ENCODE results near the gene PACC1. TPM values are rescaled to one million over a fixed set of nuclear protein-coding genes. Genes with fewer than 3 reads are reported as not detected.

The PACC1 gene
- total and polyA plus RNA-seq, 4 donors: 2.8 to 8.1 (median 6.8) TPM

DNA sequence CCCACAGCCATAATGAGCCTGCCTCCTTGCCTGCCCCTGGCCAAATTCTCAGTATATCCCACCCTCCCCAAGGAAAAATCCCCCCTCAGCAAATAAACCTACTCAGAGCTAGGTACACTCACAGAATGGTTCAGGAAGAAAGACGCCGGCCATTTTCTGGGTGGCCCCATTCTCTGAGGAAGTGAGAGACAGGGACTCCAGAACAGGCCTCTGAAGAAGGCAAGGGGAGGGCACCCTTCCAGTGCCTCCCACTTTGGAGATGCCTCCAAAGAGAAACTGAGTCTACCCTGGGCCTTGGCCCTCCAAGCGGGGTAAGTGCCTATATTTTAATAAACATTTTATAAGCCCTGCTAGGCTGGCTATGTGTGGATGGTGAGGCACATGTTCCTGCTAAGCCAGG, 2.3 kb downstream of the PACC1 start:
- Histone ChIP-seq H3K27ac (ENCODE audit: low read depth in 1 of 2, low read length in 1 of 2) (no peak overlapping the region), H3K9ac (ENCODE audit: insufficient read depth in 1 of 2, low read length in 2 of 2) (no peak overlapping the region), H3K27me3 (ENCODE audit: control insufficient read depth in 3 of 3, insufficient read depth in 3 of 3, low read length in 2 of 3) (no peaks in the 10 kb centered on the region), H3K4me1 (ENCODE audit: control insufficient read depth in 5 of 5, insufficient read depth in 5 of 5, low read length in 5 of 5) (peaks cover 0 to 10% (median 3%) of the 10 kb centered on the region in 5 donors), H3K9me3 (ENCODE audit: control insufficient read depth in 4 of 4, insufficient read depth in 3 of 4, low read length in 3 of 4) (no peaks in the 10 kb centered on the region), H3K4me3 (no peak overlapping the region), H3K36me3 (ENCODE audit: control insufficient read depth in 4 of 4, insufficient read depth in 4 of 4, low read length in 4 of 4) (peaks cover 0 to 16% (median 2%) of the 10 kb centered on the region in 4 donors)
- ATAC-seq (ENCODE audit: insufficient read depth, low FRiP score) (no peak), DNase-seq (no peak)
- 71 to 87% methylated on average over 3 of the region's 3 CpGs for WGBS, 2 donors
- TF ChIP-seq, protein P1, sequence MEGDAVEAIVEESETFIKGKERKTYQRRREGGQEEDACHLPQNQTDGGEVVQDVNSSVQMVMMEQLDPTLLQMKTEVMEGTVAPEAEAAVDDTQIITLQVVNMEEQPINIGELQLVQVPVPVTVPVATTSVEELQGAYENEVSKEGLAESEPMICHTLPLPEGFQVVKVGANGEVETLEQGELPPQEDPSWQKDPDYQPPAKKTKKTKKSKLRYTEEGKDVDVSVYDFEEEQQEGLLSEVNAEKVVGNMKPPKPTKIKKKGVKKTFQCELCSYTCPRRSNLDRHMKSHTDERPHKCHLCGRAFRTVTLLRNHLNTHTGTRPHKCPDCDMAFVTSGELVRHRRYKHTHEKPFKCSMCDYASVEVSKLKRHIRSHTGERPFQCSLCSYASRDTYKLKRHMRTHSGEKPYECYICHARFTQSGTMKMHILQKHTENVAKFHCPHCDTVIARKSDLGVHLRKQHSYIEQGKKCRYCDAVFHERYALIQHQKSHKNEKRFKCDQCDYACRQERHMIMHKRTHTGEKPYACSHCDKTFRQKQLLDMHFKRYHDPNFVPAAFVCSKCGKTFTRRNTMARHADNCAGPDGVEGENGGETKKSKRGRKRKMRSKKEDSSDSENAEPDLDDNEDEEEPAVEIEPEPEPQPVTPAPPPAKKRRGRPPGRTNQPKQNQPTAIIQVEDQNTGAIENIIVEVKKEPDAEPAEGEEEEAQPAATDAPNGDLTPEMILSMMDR (IDR thresholded peaks at IDR 0.05; ENCODE audit: control extremely low read depth, extremely low read depth): no peak

DNA sequence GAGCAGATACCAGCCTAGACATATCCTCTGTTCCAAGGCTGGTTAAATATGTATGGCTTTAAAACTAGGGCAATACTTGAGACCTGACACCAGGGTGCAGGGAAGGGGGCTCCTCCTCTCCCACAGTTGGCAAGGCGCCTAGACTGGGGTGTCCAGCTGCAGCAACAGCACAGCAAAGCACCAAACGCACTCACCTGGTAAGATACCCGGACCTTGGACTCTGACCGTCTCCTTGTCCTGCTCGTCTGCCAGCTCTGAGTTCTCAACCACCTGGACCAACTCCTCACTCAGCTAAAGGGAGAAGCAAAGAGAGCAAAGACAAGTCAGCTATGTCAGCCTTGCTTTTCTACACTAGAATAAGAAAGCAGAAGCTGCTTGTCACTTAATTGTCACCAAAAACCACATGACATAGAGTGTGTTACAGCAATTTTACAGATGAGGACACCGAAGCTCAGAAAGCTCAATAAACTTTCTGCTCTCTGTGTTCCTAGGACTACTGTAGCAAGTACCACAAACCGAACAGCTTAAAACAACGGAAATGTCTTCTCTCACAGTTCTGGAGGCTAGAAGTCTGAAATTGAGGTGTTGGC, 4.4 kb downstream of the PACC1 start:
- ATAC-seq (ENCODE audit: insufficient read depth, low FRiP score): no peak
- peaks cover 0 to 10% (median 3%) of the 10 kb centered on the region in 5 donors for H3K4me1 ChIP-seq (ENCODE audit: control insufficient read depth in 5 of 5, insufficient read depth in 5 of 5, low read length in 5 of 5)
- no peak overlapping the region for H3K4me3 ChIP-seq
- TF ChIP-seq, protein P1 (IDR thresholded peaks at IDR 0.05; ENCODE audit: control extremely low read depth, extremely low read depth): no peak
- no peaks in the 10 kb centered on the region for H3K9me3 ChIP-seq (ENCODE audit: control insufficient read depth in 4 of 4, insufficient read depth in 3 of 4, low read length in 3 of 4)
- peaks cover 0 to 23% (median 2%) of the 10 kb centered on the region in 4 donors for H3K36me3 ChIP-seq (ENCODE audit: control insufficient read depth in 4 of 4, insufficient read depth in 4 of 4, low read length in 4 of 4)
- WGBS, 2 donors: 88 to 91% methylated on average over 8 of the region's 8 CpGs
- no peak for DNase-seq
- H3K27ac ChIP-seq (ENCODE audit: low read depth in 1 of 2, low read length in 1 of 2): no peak overlapping the region
- H3K9ac ChIP-seq (ENCODE audit: insufficient read depth in 1 of 2, low read length in 2 of 2): no peak overlapping the region
- H3K27me3 ChIP-seq (ENCODE audit: control insufficient read depth in 3 of 3, insufficient read depth in 3 of 3, low read length in 2 of 3): no peaks in the 10 kb centered on the region

DNA sequence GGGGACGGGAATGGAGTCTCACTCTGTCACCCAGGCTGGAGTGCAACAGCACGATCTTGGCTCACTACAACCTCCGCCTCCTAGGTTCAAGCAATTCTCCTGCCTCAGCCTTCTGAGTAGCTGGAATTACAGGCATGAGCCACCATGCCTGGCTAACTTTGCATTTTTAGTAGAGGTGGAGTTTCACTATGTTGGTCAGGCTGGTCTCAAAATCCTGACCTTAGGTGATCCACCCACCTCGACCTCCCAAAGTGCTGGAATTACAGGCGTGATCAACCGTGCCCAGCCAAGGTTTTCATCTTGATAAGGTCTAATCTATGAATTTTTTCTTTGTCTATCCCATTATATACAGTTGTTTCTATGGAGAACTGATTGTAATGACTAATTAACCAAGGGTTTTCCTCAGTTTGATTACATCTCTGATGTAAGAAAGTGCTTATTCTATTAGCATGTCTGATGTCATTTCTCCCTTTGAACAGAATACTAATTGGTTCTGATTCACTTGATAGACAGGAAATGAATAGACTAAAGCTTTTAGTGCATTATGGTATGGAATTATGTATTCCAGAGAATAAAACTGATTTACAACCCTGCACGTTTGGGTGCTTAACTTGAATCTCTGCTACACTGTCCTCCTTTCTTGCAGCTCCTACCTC, 11.9 kb downstream of the PACC1 start:
- ATAC-seq (ENCODE audit: insufficient read depth, low FRiP score) (no peak), DNase-seq (no peak)
- Histone ChIP-seq H3K4me1 (ENCODE audit: control insufficient read depth in 5 of 5, insufficient read depth in 5 of 5, low read length in 5 of 5) (no peaks in the 10 kb centered on the region), H3K27ac (ENCODE audit: low read depth in 1 of 2, low read length in 1 of 2) (no peak overlapping the region), H3K9me3 (ENCODE audit: control insufficient read depth in 4 of 4, insufficient read depth in 3 of 4, low read length in 3 of 4) (no peaks in the 10 kb centered on the region), H3K36me3 (ENCODE audit: control insufficient read depth in 4 of 4, insufficient read depth in 4 of 4, low read length in 4 of 4) (peaks cover 0 to 7% (median 3%) of the 10 kb centered on the region in 4 donors), H3K4me3 (no peak overlapping the region), H3K9ac (ENCODE audit: insufficient read depth in 1 of 2, low read length in 2 of 2) (no peak overlapping the region), H3K27me3 (ENCODE audit: control insufficient read depth in 3 of 3, insufficient read depth in 3 of 3, low read length in 2 of 3) (no peaks in the 10 kb centered on the region)
- 95 to 96% methylated on average over 7 of the region's 7 CpGs for WGBS, 2 donors
- TF ChIP-seq, protein P1 (IDR thresholded peaks at IDR 0.05; ENCODE audit: control extremely low read depth, extremely low read depth): no peak
